Spleen (tissue), 7 donors: ENCODE data around the gene COBL.

Experiments
- POLR2A ChIP-seq, 3 donors: fragments of 450-650 bp; IDR thresholded peaks; one replicate each; pipeline ENCODE4 v1.5.1; 2017; ENCODE audit warnings: antibody characterized with exemption in 3 of 3, mild to moderate bottlenecking in 1 of 3
- TF ChIP-seq, protein P1 (sequence below), 11 experiments: fragments of 200-600 bp in 7 of 11; fragments of 450-650 bp in 4 of 11; sonication (generic) in 4 of 11; IDR thresholded peaks in 8 of 11; conservative IDR thresholded peaks in 3 of 11; 1 replicate in 7 of 11; 2 replicates in 4 of 11; pipeline versions ENCODE4 v1.4.0 to v1.8.0; 2016 to 2021; ENCODE audit warnings: antibody characterized with exemption in 11 of 11, inconsistent platforms in 4 of 11, mild to moderate bottlenecking in 1 of 11
- donor health status: DM: no; HTN: no; CAD: no; lungs with moderate emphysema.
- donor health status: DM: no; HTN: no; CAD: no.
- donor health status: DM: no; HTN: no; CAD: no.

DNA sequence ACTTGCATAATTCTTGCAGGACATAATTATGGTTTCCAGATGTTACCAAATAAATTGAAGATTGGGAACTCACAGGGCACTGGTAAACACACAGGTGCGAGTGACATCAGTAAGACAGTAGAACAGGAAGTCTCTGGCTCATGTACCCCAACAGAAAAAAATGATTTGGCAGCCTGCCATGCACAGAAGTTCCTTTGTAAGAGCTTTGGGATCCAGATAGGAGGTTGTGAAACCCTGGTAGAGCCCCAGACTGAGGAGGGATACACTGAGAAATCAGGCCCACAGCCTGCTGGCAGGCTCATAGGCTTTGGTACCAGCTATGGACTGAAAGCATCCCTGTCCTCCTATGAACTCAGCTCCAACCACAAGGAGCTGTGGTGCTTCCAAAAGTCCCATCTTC lies 118.0 kb downstream of the COBL start:
- TF ChIP-seq, protein P1, sequence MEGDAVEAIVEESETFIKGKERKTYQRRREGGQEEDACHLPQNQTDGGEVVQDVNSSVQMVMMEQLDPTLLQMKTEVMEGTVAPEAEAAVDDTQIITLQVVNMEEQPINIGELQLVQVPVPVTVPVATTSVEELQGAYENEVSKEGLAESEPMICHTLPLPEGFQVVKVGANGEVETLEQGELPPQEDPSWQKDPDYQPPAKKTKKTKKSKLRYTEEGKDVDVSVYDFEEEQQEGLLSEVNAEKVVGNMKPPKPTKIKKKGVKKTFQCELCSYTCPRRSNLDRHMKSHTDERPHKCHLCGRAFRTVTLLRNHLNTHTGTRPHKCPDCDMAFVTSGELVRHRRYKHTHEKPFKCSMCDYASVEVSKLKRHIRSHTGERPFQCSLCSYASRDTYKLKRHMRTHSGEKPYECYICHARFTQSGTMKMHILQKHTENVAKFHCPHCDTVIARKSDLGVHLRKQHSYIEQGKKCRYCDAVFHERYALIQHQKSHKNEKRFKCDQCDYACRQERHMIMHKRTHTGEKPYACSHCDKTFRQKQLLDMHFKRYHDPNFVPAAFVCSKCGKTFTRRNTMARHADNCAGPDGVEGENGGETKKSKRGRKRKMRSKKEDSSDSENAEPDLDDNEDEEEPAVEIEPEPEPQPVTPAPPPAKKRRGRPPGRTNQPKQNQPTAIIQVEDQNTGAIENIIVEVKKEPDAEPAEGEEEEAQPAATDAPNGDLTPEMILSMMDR (IDR thresholded peaks at IDR 0.05 in 8 of 11, conservative IDR thresholded peaks at IDR 0.05 in 3 of 11), result no peak
- no peak for TF ChIP-seq POLR2A (IDR thresholded peaks at IDR 0.05)
